ENCODE results near the gene GNB5.

DNA sequence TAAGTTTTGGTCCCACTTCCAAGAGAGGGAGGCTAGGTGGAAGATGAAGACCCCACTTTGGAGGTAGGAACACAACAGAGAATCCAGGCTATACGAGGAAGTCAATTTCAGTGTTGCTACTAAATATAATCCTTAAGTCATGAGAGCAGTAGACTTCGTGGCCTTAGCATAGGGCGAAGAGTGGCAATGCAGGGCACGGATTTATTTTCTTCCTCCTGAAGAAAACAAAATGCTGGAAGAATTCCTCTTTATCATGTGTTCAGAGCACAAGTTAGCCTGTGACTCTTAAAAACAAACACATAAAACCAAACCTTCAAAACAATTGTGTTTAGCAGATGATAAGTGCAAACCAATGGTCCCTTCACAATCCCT is 98.0 kb downstream of the GNB5 start:
- TF ChIP-seq CTCF (conservative IDR thresholded peaks at IDR 0.05) (no peak), ZFX (IDR thresholded peaks at IDR 0.05) (no peak)
